Psoas muscle (tissue), 8 donors: ENCODE results near the gene FBLN1. TPM values are rescaled to one million over a fixed set of nuclear protein-coding genes. Genes with fewer than 3 reads are reported as not detected.

Experiments used
- ATAC-seq, 4 donors: fragments of 200-7000 bp; cut with Tn5 transposase; one replicate each; pipeline ENCODE4 v1.9.1; 2020; ENCODE audit warnings: moderate library complexity in 3 of 4, mild to moderate bottlenecking in 2 of 4
- DNase-seq, 2 donors: peaks; one replicate each; pipeline ENCODE4 v3.0.0-alpha.2; 2020
- H3K27ac ChIP-seq: fragments of 200-600 bp; one replicate; pipeline ENCODE4 v1.8.0; 2022
- H3K27me3 ChIP-seq, 3 donors: fragments of 200-600 bp in 1 of 3; one replicate each; pipeline versions ENCODE4 v1.6.1 to v1.8.0; 2013 to 2022; ENCODE audit warnings: low read length in 2 of 3, mild to moderate bottlenecking in 2 of 3, moderate library complexity in 1 of 3; ENCODE audit not compliant: insufficient read depth in 3 of 3
- H3K36me3 ChIP-seq, 2 donors: fragments of 200-600 bp in 1 of 2; one replicate each; pipeline versions ENCODE4 v1.6.1 to v1.8.0; 2013 to 2022; ENCODE audit warnings: low read depth in 1 of 2, mild to moderate bottlenecking in 1 of 2, moderate library complexity in 1 of 2; ENCODE audit not compliant: insufficient read depth in 1 of 2
- H3K4me1 ChIP-seq: fragments of 200-600 bp; one replicate; pipeline ENCODE4 v1.8.0; 2022
- H3K4me3 ChIP-seq: fragments of 200-600 bp; one replicate; pipeline ENCODE4 v1.8.0; 2022; ENCODE audit warnings: mild to moderate bottlenecking
- H3K9me3 ChIP-seq: fragments of 200-600 bp; one replicate; pipeline ENCODE4 v1.8.0; 2022
- CTCF ChIP-seq: fragments of 200-600 bp; IDR thresholded peaks from one replicate; pipeline ENCODE4 v1.8.0; 2022; ENCODE audit warnings: antibody characterized with exemption
- WGBS, 3 donors: extraction: QIAGEN DNeasy Blood & Tissue Kit; methylation state at CpG; one replicate each; pipeline versions ENCODE4 v1.1.6 to v1.1.7; 2013; 5-methylcytosine and 5-hydroxymethylcytosine counted together
- intact Hi-C, 2 donors: fragments of 100-400 bp; cut with DNase I; formaldehyde crosslinking; loops; one replicate each; pipeline versions ENCODE4 v1.11.0 to v1.14.2; 2022
- polyA plus RNA-seq, 3 donors: library from polyadenylated mRNA; stranded (reverse); fragments of 200-250 nt; gene quantifications; one replicate each; pipeline ENCODE4 v1.2.3, GENCODE V29; 2013
- total RNA-seq, 4 donors: library from RNA; stranded (reverse); fragmentation: NEBNext Ultra II Directional in 2 of 4; extraction: Animal tissue kit (Norgen Biotek cat#: 25700) in 2 of 4; gene quantifications; one replicate each; pipeline versions ENCODE4 v1.2.1 to v1.2.4, GENCODE V29; 2021 to 2023
- donor health status: healthy with polysubstance abuse.
- donor health status: DM: no; HTN: no; CAD: no; lungs with moderate emphysema.
- donor health status: Bipolar disorder and iron deficiency.
- donor health status: healthy.
- donor health status: DM: yes; HTN: yes; CAD: no.
- donor health status: DM: no; HTN: no; CAD: no.
- donor health status: DM: no; HTN: no; CAD: no.
- donor health status: DM: yes; HTN: yes; CAD: no.

FBLN1 gene
- total and polyA plus RNA-seq, 7 donors: 10.5 to 95.7 (median 19.3) TPM

GRCh38 chr22:45579806-45580725 lies 77.4 kb downstream of the FBLN1 start:
- Histone ChIP-seq H3K9me3 (no peaks in the 10 kb centered on the region), H3K27ac (no peak overlapping the region), H3K36me3 (no peaks in the 10 kb centered on the region), H3K27me3 (peaks cover 0 to 6% (median 0%) of the 10 kb centered on the region in 3 donors), H3K4me3 (no peak overlapping the region), H3K4me1 (no peaks in the 10 kb centered on the region)
- DNase-seq (peak in 1 of 2 donors; percentile 28), ATAC-seq (no peak)
- 80 to 84% (median 82%) methylated on average over 29 of the region's 29 CpGs for WGBS, 3 donors
- intact Hi-C loops: loop anchor here (2.0 to 5.0 kb wide), 2 partner anchors 282 to 393 kb away; no protein-coding TSS in a partner anchor
- no peak for TF ChIP-seq CTCF

- H3K9me3 ChIP-seq: no peaks in the 10 kb centered on the region
- ATAC-seq: no peak
- TF ChIP-seq CTCF: no peak
- no peaks in the 10 kb centered on the region for H3K36me3 ChIP-seq
- H3K27me3 ChIP-seq: peaks cover 0 to 6% (median 3%) of the 10 kb centered on the region in 3 donors
- peak in 1 of 2 donors; percentile 46 for DNase-seq
- intact Hi-C loops: loop anchor here in 1 of 2 donors (2.0 kb wide), 1 partner anchor 392 kb away; no protein-coding TSS in a partner anchor
- WGBS, 3 donors: 81 to 84% (median 83%) methylated on average over 26 of the region's 26 CpGs
- H3K4me1 ChIP-seq: no peaks in the 10 kb centered on the region
- H3K4me3 ChIP-seq: no peak overlapping the region
- H3K27ac ChIP-seq: no peak overlapping the region
Measured at GRCh38 chr22:45580726-45581381, 78.2 kb downstream of the FBLN1 start.

GRCh38 chr22:45581549-45582080 lies 78.9 kb downstream of the FBLN1 start:
- intact Hi-C loops: loop anchor here in 1 of 2 donors (2.0 kb wide), 1 partner anchor 391 kb away; no protein-coding TSS in a partner anchor
- no peak overlapping the region for H3K4me3 ChIP-seq
- H3K9me3 ChIP-seq: no peaks in the 10 kb centered on the region
- ATAC-seq (no peak), DNase-seq (peak in 1 of 2 donors; percentile 31)
- H3K27me3 ChIP-seq: peaks cover 0 to 6% (median 3%) of the 10 kb centered on the region in 3 donors
- no peak overlapping the region for H3K27ac ChIP-seq
- no peak for TF ChIP-seq CTCF
- H3K4me1 ChIP-seq: no peaks in the 10 kb centered on the region
- no peaks in the 10 kb centered on the region for H3K36me3 ChIP-seq
- WGBS, 3 donors: 86 to 91% (median 89%) methylated on average over 16 of the region's 16 CpGs

- intact Hi-C loops: no loop called here
- no peak overlapping the region for H3K27ac ChIP-seq
- H3K4me3 ChIP-seq: no peak overlapping the region
- peaks cover 0 to 4% (median 4%) of the 10 kb centered on the region in 3 donors for H3K27me3 ChIP-seq
- no peaks in the 10 kb centered on the region for H3K4me1 ChIP-seq
- H3K9me3 ChIP-seq: no peaks in the 10 kb centered on the region
- TF ChIP-seq CTCF: no peak
- ATAC-seq (no peak), DNase-seq (peak in 1 of 2 donors; percentile 44)
- 71 to 82% (median 78%) methylated on average over 15 of the region's 15 CpGs for WGBS, 3 donors
- no peaks in the 10 kb centered on the region for H3K36me3 ChIP-seq
Measured at GRCh38 chr22:45582236-45582954, 79.7 kb downstream of the FBLN1 start.
